ENCODE data around the gene FMO2. TPM values are rescaled to one million over a fixed set of nuclear protein-coding genes. Genes with fewer than 3 reads are reported as not detected.

Gene FMO2
- total RNA-seq, 2 experiments from 2014 or later: not detected

- Mint-ChIP-seq H3K4me1 (ENCODE audit: low read depth) (no peaks in the 10 kb centered on the region), H3K36me3 (ENCODE audit: low read depth) (no peaks in the 10 kb centered on the region), H3K4me3 (no peak overlapping the region), H3K27me3 (peaks cover 4% of the 10 kb centered on the region), H3K9me3 (no peaks in the 10 kb centered on the region), H3K27ac (no peak overlapping the region)
- ATAC-seq: no peak
- TF ChIP-seq CTCF (IDR thresholded peaks at IDR 0.05): no peak
- CTCF ChIA-PET: no interaction called here
- intact Hi-C loops (cut with micrococcal nuclease): no loop called here
- DNase-seq: no peak
- POLR2A ChIA-PET: interaction anchor here (1.0 kb wide), 1 partner anchor 55 kb away, joined by 4 read pairs; no protein-coding TSS in a partner anchor
Observed at GRCh38 chr1:171160211-171160610, 24.9 kb upstream of the FMO2 start.

GRCh38 chr1:171160639-171161354, 24.3 kb upstream of the FMO2 start:
- ATAC-seq (no peak), DNase-seq (no peak)
- ChIA-PET POLR2A (interaction anchor here (0.6 to 1.0 kb wide), 2 partner anchors 54 to 156 kb away, joined by 3 to 4 read pairs; no protein-coding TSS in a partner anchor), CTCF (no interaction called here)
- Mint-ChIP-seq H3K27me3 (peaks cover 4% of the 10 kb centered on the region), H3K36me3 (ENCODE audit: low read depth) (no peaks in the 10 kb centered on the region), H3K27ac (no peak overlapping the region), H3K4me1 (ENCODE audit: low read depth) (no peaks in the 10 kb centered on the region), H3K9me3 (no peaks in the 10 kb centered on the region), H3K4me3 (no peak overlapping the region)
- intact Hi-C loops (cut with micrococcal nuclease): no loop called here
- TF ChIP-seq CTCF (IDR thresholded peaks at IDR 0.05): no peak

- ChIA-PET POLR2A (interaction anchor here (0.6 kb wide), 1 partner anchor 157 kb away, joined by 3 read pairs; no protein-coding TSS in a partner anchor), CTCF (no interaction called here)
- peaks cover 4% of the 10 kb centered on the region for H3K27me3 Mint-ChIP-seq
- no peak for TF ChIP-seq CTCF (IDR thresholded peaks at IDR 0.05)
- no peak overlapping the region for H3K27ac Mint-ChIP-seq
- H3K9me3 Mint-ChIP-seq: no peaks in the 10 kb centered on the region
- H3K4me1 Mint-ChIP-seq (ENCODE audit: low read depth): no peaks in the 10 kb centered on the region
- intact Hi-C loops (cut with micrococcal nuclease): no loop called here
- H3K4me3 Mint-ChIP-seq: no peak overlapping the region
- DNase-seq (no peak), ATAC-seq (no peak)
- H3K36me3 Mint-ChIP-seq (ENCODE audit: low read depth): no peaks in the 10 kb centered on the region
Observed at GRCh38 chr1:171161431-171161830, 23.7 kb upstream of the FMO2 start.

DNA sequence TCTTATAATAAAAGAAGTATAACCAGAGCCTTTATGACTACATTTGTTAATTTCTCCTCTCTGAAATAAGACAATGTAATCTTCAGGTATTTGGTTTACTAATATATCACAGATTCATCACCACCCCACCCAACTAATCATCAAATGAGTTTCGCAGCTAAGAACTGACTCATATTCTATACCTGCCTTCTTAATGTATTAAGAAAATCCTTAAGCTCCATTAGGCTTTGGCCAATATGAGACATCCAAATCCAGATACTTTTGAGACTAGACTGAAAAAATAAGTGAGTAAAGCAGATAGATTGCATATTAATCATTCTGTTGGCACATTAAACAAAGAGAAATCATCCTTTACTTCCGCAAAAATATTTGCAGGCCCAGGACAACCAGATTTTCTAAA, 18.7 kb upstream of the FMO2 start:
- no peak for ATAC-seq
- no peaks in the 10 kb centered on the region for H3K4me1 Mint-ChIP-seq (ENCODE audit: low read depth)
- intact Hi-C loops (cut with micrococcal nuclease): no loop called here
- TF ChIP-seq CTCF (IDR thresholded peaks at IDR 0.05): no peak
- CTCF ChIA-PET: no interaction called here
- DNase-seq: no peak
- POLR2A ChIA-PET: interaction anchor here (0.6 kb wide), 1 partner anchor 410 kb away, joined by 3 read pairs; no protein-coding TSS in a partner anchor
- H3K27me3 Mint-ChIP-seq: peaks cover 17% of the 10 kb centered on the region
- H3K36me3 Mint-ChIP-seq (ENCODE audit: low read depth): no peaks in the 10 kb centered on the region
- H3K4me3 Mint-ChIP-seq: no peak overlapping the region
- H3K9me3 Mint-ChIP-seq: no peaks in the 10 kb centered on the region
- no peak overlapping the region for H3K27ac Mint-ChIP-seq

- no peak for TF ChIP-seq CTCF (IDR thresholded peaks at IDR 0.05)
- CTCF ChIA-PET: no interaction called here
- no peak for DNase-seq
- no peaks in the 10 kb centered on the region for H3K4me1 Mint-ChIP-seq (ENCODE audit: low read depth)
- no peaks in the 10 kb centered on the region for H3K9me3 Mint-ChIP-seq
- POLR2A ChIA-PET: no interaction called here
- no peak overlapping the region for H3K27ac Mint-ChIP-seq
- intact Hi-C loops (cut with micrococcal nuclease): no loop called here
- ATAC-seq: no peak
- no peak overlapping the region for H3K4me3 Mint-ChIP-seq
- no peaks in the 10 kb centered on the region for H3K36me3 Mint-ChIP-seq (ENCODE audit: low read depth)
- peaks cover 17% of the 10 kb centered on the region for H3K27me3 Mint-ChIP-seq
Observed at GRCh38 chr1:171167785-171168184, 17.3 kb upstream of the FMO2 start.

All from activated CD8-positive, alpha-beta T cell treated with anti-CD3 and anti-CD28 coated beads for 36 hours (primary cell).